CD4-positive, alpha-beta T cell (primary cell): Measurements from ENCODE around the gene PFKL. TPM values are rescaled to one million over a fixed set of nuclear protein-coding genes. Genes with fewer than 3 reads are reported as not detected.

ENCODE experiments used
- ATAC-seq: fragments of 200-7000 bp; cut with Tn5 transposase; one replicate; pipeline ENCODE4 v1.10.0; 2022; ENCODE audit warnings: mild to moderate bottlenecking; ENCODE audit not compliant: poor library complexity
- CTCF ChIA-PET: fragments of 350-600 bp; sonication (Branson Sonifier 250); formaldehyde crosslinking; loops from one replicate; lab custom pipeline; 2021; ENCODE audit warnings: antibody characterized with exemption, inconsistent platforms; lab: Charles Lee
- POLR2A ChIA-PET: fragments of 350-600 bp; sonication (Branson Sonifier 250); formaldehyde crosslinking; loops from one replicate; lab custom pipeline; 2021; ENCODE audit warnings: antibody characterized with exemption, inconsistent platforms; lab: Charles Lee
- DNase-seq, 14 experiments: peaks; one replicate each; pipeline ENCODE4 v3.0.0-alpha.2; 2013 to 2020; ENCODE audit warnings: mixed read lengths in 2 of 14
- H3K27ac ChIP-seq, 2 donors: one replicate each; pipeline versions ENCODE4 v1.5.1 to v1.7.0; 2013; ENCODE audit warnings: low read length in 2 of 2, low read depth in 1 of 2, mild to moderate bottlenecking in 1 of 2
- H3K27me3 ChIP-seq, 2 experiments: 1 replicate in 1 of 2; 2 replicates in 1 of 2; pipeline versions ENCODE4 v1.6.1 to v1.7.0; 2013; ENCODE audit warnings: low read length in 2 of 2, control low read depth in 1 of 2, mild to moderate bottlenecking in 1 of 2, moderate library complexity in 1 of 2; ENCODE audit not compliant: insufficient read depth in 2 of 2, control insufficient read depth in 1 of 2
- H3K36me3 ChIP-seq: one replicate; pipeline ENCODE4 v1.6.1; 2013; ENCODE audit warnings: low read length, control low read depth; ENCODE audit not compliant: insufficient read depth
- H3K4me1 ChIP-seq: one replicate; pipeline ENCODE4 v1.6.1; 2013; ENCODE audit warnings: low read length, control low read depth; ENCODE audit not compliant: insufficient read depth
- H3K4me3 ChIP-seq: one replicate; pipeline ENCODE4 v1.5.1; 2013; ENCODE audit warnings: mild to moderate bottlenecking, low read length, moderate library complexity
- H3K9me3 ChIP-seq, 2 experiments: 1 replicate in 1 of 2; 2 replicates in 1 of 2; pipeline versions ENCODE4 v1.6.1 to v1.7.0; 2013; ENCODE audit warnings: low read length in 2 of 2, mild to moderate bottlenecking in 2 of 2, control low read depth in 1 of 2, moderate library complexity in 1 of 2; ENCODE audit not compliant: control insufficient read depth in 1 of 2, insufficient read depth in 1 of 2
- H3K27ac Mint-ChIP-seq: one replicate; pipeline ENCODE4 v1.8.0; 2020; ENCODE audit warnings: mixed read lengths
- H3K27me3 Mint-ChIP-seq: one replicate; pipeline ENCODE4 v1.8.0; 2021; ENCODE audit warnings: mixed read lengths
- H3K36me3 Mint-ChIP-seq: one replicate; pipeline ENCODE4 v1.8.0; 2021; ENCODE audit warnings: low read depth, mixed read lengths
- H3K4me1 Mint-ChIP-seq: one replicate; pipeline ENCODE4 v1.8.0; 2021; ENCODE audit warnings: low read depth, mixed read lengths
- H3K4me3 Mint-ChIP-seq: one replicate; pipeline ENCODE4 v1.8.0; 2020; ENCODE audit warnings: mild to moderate bottlenecking, mixed read lengths
- H3K9me3 Mint-ChIP-seq: one replicate; pipeline ENCODE4 v1.8.0; 2020; ENCODE audit warnings: mixed read lengths
- intact Hi-C, 2 experiments: fragments of 100-400 bp; cut with DNase I in 1 of 2; cut with micrococcal nuclease in 1 of 2; formaldehyde crosslinking; loops; one replicate each; pipeline versions ENCODE4 v1.15.1 to v1.9.0; 2023 to 2025; cut with DNase I, micrococcal nuclease
- total RNA-seq, 174 experiments: library from RNA in 2 of 174; stranded (reverse) in 2 of 174; gene quantifications; one replicate each; pipeline ENCODE4 v1.2.3 and lab custom pipeline; 2021 to 2026
- TF ChIP-seq, protein P1 (sequence below): fragments of 200-600 bp; IDR thresholded peaks from one replicate; pipeline ENCODE4 v1.8.0; 2022; ENCODE audit warnings: antibody characterized with exemption, mild to moderate bottlenecking

The PFKL gene
- total RNA-seq, 2 experiments from 2014 or later = 115 to 117 TPM

DNA sequence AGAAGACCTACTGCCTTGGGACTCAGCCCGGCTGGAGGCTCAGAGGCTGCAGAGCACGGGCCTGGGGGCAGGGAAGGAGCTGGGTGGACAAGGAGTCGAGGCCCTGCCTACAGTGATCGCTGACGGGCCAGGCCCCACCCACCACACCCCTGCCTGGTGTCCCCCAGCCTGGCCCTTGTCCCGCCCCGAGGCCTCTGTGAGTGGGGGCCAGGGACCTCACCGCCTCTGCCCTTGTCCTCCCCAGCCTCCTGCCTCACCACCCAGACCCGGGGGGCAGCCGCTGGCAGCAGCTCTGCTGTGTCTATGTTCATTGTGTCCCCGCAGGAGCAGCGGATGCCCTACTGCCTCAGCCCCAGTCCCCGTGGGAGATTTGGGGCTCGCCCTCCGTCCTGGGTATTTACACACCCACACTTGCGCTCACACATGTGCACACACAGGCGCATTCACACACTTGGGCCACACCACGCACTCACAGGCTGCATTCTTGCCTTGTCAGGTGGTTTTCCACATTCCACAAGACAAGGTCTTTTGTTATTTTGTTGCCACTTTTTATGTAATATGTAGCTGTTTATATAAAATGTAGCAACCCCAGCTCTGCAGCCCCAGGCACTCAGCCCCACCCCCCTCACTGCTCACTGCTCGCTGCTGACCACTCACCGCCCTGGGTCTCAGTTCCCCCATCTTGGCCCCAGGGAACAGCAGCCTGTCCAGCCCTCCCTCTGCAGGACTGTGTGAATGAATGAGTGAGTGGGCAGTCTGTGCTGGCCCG, 7.3 kb downstream of the PFKL start:
- ATAC-seq (no peak), DNase-seq (no peak)
- peaks cover 31% of the 10 kb centered on the region for H3K4me1 Mint-ChIP-seq
- H3K4me3 ChIP-seq = no peak overlapping the region
- intact Hi-C loops = no loop called here
- H3K9me3 ChIP-seq = no peaks in the 10 kb centered on the region
- TF ChIP-seq, protein P1, sequence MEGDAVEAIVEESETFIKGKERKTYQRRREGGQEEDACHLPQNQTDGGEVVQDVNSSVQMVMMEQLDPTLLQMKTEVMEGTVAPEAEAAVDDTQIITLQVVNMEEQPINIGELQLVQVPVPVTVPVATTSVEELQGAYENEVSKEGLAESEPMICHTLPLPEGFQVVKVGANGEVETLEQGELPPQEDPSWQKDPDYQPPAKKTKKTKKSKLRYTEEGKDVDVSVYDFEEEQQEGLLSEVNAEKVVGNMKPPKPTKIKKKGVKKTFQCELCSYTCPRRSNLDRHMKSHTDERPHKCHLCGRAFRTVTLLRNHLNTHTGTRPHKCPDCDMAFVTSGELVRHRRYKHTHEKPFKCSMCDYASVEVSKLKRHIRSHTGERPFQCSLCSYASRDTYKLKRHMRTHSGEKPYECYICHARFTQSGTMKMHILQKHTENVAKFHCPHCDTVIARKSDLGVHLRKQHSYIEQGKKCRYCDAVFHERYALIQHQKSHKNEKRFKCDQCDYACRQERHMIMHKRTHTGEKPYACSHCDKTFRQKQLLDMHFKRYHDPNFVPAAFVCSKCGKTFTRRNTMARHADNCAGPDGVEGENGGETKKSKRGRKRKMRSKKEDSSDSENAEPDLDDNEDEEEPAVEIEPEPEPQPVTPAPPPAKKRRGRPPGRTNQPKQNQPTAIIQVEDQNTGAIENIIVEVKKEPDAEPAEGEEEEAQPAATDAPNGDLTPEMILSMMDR = no peak
- peaks cover 50% of the 10 kb centered on the region for H3K4me1 ChIP-seq
- H3K27me3 Mint-ChIP-seq = no peaks in the 10 kb centered on the region
- CTCF ChIA-PET = no interaction called here
- no peak overlapping the region for H3K27ac ChIP-seq
- peaks cover 39% of the 10 kb centered on the region for H3K36me3 Mint-ChIP-seq
- H3K27ac Mint-ChIP-seq = peak overlapping the region; percentile 71
- H3K9me3 Mint-ChIP-seq = no peaks in the 10 kb centered on the region
- H3K36me3 ChIP-seq = peaks cover 63% of the 10 kb centered on the region
- POLR2A ChIA-PET = no interaction called here
- no peaks in the 10 kb centered on the region for H3K27me3 ChIP-seq
- H3K4me3 Mint-ChIP-seq = no peak overlapping the region

DNA sequence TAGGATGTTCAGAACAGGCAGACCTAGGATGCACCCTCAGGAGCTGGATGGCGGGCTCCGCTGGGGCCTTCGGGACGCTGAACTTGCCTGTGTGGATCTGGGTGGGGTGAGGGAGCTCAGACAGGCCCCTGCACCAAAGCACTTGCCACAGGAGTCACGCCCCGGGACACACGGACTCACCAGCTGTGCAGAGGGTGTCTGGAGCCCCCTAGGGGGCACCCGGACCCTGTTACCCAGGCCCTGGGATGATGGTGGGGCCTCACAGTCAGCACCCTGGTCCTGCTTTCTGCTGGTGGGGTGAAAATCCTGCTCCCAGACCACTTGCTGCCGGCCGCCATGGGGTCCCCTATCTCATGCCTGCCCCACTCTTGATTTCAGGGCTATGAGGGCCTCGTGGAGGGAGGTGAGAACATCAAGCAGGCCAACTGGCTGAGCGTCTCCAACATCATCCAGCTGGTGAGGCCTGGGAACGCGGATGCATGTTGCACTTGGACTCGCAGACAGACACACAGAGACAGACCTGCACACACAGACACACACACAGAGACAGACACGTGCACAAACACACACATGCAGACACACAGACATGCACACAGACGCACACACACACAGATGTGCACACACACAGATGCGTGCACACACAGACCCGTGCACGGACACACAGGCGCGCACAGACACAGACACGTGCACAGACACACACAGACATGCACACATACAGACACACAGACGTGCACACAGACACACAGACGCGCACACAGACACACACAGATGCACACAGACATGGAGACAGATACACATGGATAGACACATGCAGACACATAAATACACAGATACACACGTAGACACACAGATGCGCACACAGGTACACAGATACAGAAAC, 11.0 kb downstream of the PFKL start:
- POLR2A ChIA-PET = no interaction called here
- intact Hi-C loops = no loop called here
- no peak overlapping the region for H3K4me3 Mint-ChIP-seq
- DNase-seq (no peak), ATAC-seq (no peak)
- Histone ChIP-seq H3K4me1 (peaks cover 12% of the 10 kb centered on the region), H3K27me3 (no peaks in the 10 kb centered on the region), H3K9me3 (no peaks in the 10 kb centered on the region), H3K27ac (no peak overlapping the region), H3K36me3 (peaks cover 86% of the 10 kb centered on the region), H3K4me3 (no peak overlapping the region)
- peaks cover 5% of the 10 kb centered on the region for H3K4me1 Mint-ChIP-seq
- CTCF ChIA-PET = no interaction called here
- TF ChIP-seq, protein P1 = no peak
- H3K36me3 Mint-ChIP-seq = peaks cover 45% of the 10 kb centered on the region
- H3K9me3 Mint-ChIP-seq = no peaks in the 10 kb centered on the region
- H3K27ac Mint-ChIP-seq = peak overlapping the region; percentile 44
- H3K27me3 Mint-ChIP-seq = no peaks in the 10 kb centered on the region

DNA sequence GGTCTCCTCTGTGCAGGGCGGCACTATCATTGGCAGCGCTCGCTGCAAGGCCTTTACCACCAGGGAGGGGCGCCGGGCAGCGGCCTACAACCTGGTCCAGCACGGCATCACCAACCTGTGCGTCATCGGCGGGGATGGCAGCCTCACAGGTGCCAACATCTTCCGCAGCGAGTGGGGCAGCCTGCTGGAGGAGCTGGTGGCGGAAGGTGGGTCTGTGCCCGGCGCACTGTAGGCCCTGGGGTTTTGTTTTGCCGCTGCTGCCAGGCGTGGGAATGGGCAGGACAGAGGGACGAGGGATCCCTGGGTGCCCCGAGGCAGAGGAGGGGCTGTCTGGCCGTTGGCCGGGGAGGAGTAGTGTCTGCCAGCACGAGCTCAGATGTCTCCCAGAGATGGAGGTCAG, 12.2 kb downstream of the PFKL start:
- Histone ChIP-seq H3K9me3 (no peaks in the 10 kb centered on the region), H3K36me3 (peaks cover 86% of the 10 kb centered on the region), H3K4me3 (no peak overlapping the region), H3K27ac (no peak overlapping the region), H3K27me3 (no peaks in the 10 kb centered on the region), H3K4me1 (peaks cover 8% of the 10 kb centered on the region)
- CTCF ChIA-PET = no interaction called here
- POLR2A ChIA-PET = no interaction called here
- Mint-ChIP-seq H3K4me1 (peaks cover 5% of the 10 kb centered on the region), H3K36me3 (peaks cover 48% of the 10 kb centered on the region), H3K9me3 (no peaks in the 10 kb centered on the region), H3K4me3 (no peak overlapping the region), H3K27me3 (no peaks in the 10 kb centered on the region), H3K27ac (no peak overlapping the region)
- TF ChIP-seq, protein P1 = no peak
- ATAC-seq (no peak), DNase-seq (no peak)
- intact Hi-C loops = no loop called here
